Stimulated activated memory B cell treated with anti-CD40 and anti-IgM and Interleukin-4, amounts not matched to agents 10 μg/mL and 1 μg/mL and 100 μg/mL, for 72 hours (primary cell): ENCODE data around the gene FBXO22.

Source experiments
- ATAC-seq: fragments of 150-1000 bp; cut with Tn5 transposase; 2 replicates; pipeline ENCODE4 v1.10.0; 2021
- H3K27ac Mint-ChIP-seq: one replicate; pipeline ENCODE4 v1.8.0; 2022; ENCODE audit warnings: mild to moderate bottlenecking, mixed read lengths
- H3K27me3 Mint-ChIP-seq: one replicate; pipeline ENCODE4 v1.8.0; 2022; ENCODE audit warnings: mixed read lengths
- H3K36me3 Mint-ChIP-seq: one replicate; pipeline ENCODE4 v1.8.0; 2022; ENCODE audit warnings: mixed read lengths
- H3K4me1 Mint-ChIP-seq: one replicate; pipeline ENCODE4 v1.8.0; 2022; ENCODE audit warnings: mixed read lengths
- H3K4me3 Mint-ChIP-seq: one replicate; pipeline ENCODE4 v1.8.0; 2022; ENCODE audit warnings: mild to moderate bottlenecking, moderate library complexity, mixed read lengths
- H3K9me3 Mint-ChIP-seq: one replicate; pipeline ENCODE4 v1.8.0; 2022; ENCODE audit warnings: mixed read lengths

FBXO22 gene

DNA sequence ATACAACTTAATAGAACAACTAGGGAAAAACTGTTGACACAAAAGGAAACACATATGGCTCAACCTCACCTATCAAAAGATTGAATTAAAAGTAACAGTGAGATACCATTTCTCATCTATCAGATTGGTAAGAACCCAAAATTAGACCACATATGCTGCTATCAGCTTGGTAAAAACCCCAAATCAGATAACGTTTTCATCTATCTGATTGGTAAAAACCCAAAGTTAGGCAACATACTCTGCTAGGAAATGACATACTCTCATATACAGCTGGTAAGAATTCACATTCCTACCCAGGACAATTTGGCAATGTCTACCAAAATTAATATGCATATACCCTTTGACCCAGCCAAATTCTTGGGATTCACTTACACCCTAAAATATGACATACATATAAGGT, 82.3 kb downstream of the FBXO22 start:
- H3K4me3 Mint-ChIP-seq = no peak overlapping the region
- H3K36me3 Mint-ChIP-seq = no peaks in the 10 kb centered on the region
- H3K27me3 Mint-ChIP-seq = no peaks in the 10 kb centered on the region

DNA sequence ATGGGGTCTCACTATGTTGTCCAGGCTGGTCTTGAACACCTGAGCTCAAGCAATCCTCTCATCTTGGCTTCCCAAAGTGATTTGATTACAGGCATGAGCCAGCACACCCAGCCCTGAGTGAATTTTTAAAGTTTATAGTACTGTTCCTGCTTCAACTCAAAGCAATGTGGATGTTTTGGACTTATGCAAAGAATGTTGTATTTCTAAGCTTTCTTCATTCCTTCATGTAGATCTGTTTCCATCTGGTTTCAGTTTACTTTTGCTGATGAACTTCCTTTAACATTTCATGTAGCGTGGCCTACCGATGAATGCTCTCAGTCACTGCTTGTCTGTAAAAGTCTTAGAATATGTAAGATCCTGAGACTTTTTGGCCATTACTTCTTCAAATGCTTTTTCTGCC, 85.4 kb downstream of the FBXO22 start:
- H3K36me3 Mint-ChIP-seq = no peaks in the 10 kb centered on the region
- H3K27ac Mint-ChIP-seq = no peak overlapping the region
- peaks cover 4% of the 10 kb centered on the region for H3K9me3 Mint-ChIP-seq
- H3K4me1 Mint-ChIP-seq = no peaks in the 10 kb centered on the region
- no peaks in the 10 kb centered on the region for H3K27me3 Mint-ChIP-seq
- no peak for ATAC-seq
- H3K4me3 Mint-ChIP-seq = no peak overlapping the region

More for the DNA sequence above, 82.3 kb downstream of the FBXO22 start:
- Mint-ChIP-seq H3K27ac (no peak overlapping the region), H3K9me3 (no peaks in the 10 kb centered on the region), H3K4me1 (no peaks in the 10 kb centered on the region)
- no peak for ATAC-seq

DNA sequence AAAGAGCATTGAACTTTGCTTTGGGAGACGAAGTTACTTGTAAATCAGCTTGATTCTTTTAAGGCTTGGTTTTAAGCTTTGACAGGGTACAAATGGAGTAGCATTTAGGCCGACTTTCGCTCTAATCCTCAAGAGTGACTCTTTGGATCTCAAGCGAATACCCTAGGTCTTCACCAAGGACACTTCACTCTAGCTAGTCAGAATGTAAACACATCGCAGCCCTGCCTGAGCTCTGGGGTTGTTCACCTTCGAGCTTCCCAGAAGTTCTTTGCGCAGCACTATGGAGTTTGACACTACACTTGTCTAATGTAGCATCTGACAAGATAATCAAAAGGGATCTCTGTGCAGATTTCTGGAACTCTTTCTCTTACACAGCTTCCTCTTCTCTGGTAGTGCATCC, 86.2 kb downstream of the FBXO22 start:
- Mint-ChIP-seq H3K4me3 (no peak overlapping the region), H3K27me3 (peaks cover 8% of the 10 kb centered on the region), H3K36me3 (no peaks in the 10 kb centered on the region), H3K27ac (no peak overlapping the region), H3K4me1 (no peaks in the 10 kb centered on the region), H3K9me3 (peaks cover 4% of the 10 kb centered on the region)
- no peak for ATAC-seq
